Hepatocyte (in vitro differentiated cells): ENCODE measurements around the gene TBC1D20. TPM values are rescaled to one million over a fixed set of nuclear protein-coding genes. Genes with fewer than 3 reads are reported as not detected.

ENCODE experiments used
- DNase-seq: peaks from one replicate; pipeline ENCODE4 v3.0.0-alpha.2; 2016; ENCODE audit warnings: low spot score
- H2AFZ ChIP-seq: fragments of 200-600 bp; sonication (generic); 2 replicates; pipeline ENCODE4 v1.6.0; 2016; ENCODE audit warnings: antibody characterized with exemption, mild to moderate bottlenecking
- H3K27ac ChIP-seq: fragments of 200-600 bp; sonication (generic); 2 replicates; pipeline ENCODE4 v1.5.1; 2016; ENCODE audit warnings: mild to moderate bottlenecking
- H3K27me3 ChIP-seq: fragments of 200-600 bp; sonication (generic); 2 replicates; pipeline ENCODE4 v1.6.1; 2016
- H3K36me3 ChIP-seq: fragments of 200-600 bp; sonication (generic); replicated peaks from 2 replicates; pipeline ENCODE4 v1.5.1; 2016; ENCODE audit warnings: low read depth; ENCODE audit not compliant: insufficient read depth
- H3K4me1 ChIP-seq: fragments of 200-600 bp; sonication (generic); 2 replicates; pipeline ENCODE4 v1.5.1; 2016; ENCODE audit warnings: mild to moderate bottlenecking, moderate library complexity; ENCODE audit not compliant: insufficient read depth
- H3K4me2 ChIP-seq: fragments of 200-600 bp; sonication (generic); 2 replicates; pipeline ENCODE4 v1.6.0; 2016
- H3K4me3 ChIP-seq: fragments of 200-600 bp; sonication (generic); 2 replicates; pipeline ENCODE4 v1.5.1; 2016; ENCODE audit warnings: mild to moderate bottlenecking
- H3K79me2 ChIP-seq: fragments of 200-600 bp; sonication (generic); 2 replicates; pipeline ENCODE4 v1.6.0; 2017; ENCODE audit warnings: mild to moderate bottlenecking
- H3K9me2 ChIP-seq: fragments of 200-600 bp; sonication (generic); replicated peaks from 2 replicates; pipeline ENCODE4 v1.6.0; 2017; ENCODE audit warnings: mild to moderate bottlenecking; ENCODE audit not compliant: insufficient read depth
- H3K9me3 ChIP-seq: fragments of 200-600 bp; sonication (generic); 2 replicates; pipeline ENCODE4 v1.5.1; 2016; ENCODE audit warnings: low read depth, mild to moderate bottlenecking
- H4K20me1 ChIP-seq: fragments of 200-600 bp; sonication (generic); 2 replicates; pipeline ENCODE4 v1.6.0; 2016; ENCODE audit warnings: mild to moderate bottlenecking; ENCODE audit not compliant: insufficient read depth, poor library complexity, severe bottlenecking
- CTCF ChIP-seq: fragments of 200-600 bp; sonication (generic); IDR thresholded peaks from 2 replicates; pipeline ENCODE4 v1.5.1; 2016; ENCODE audit warnings: antibody characterized with exemption, mild to moderate bottlenecking; ENCODE audit not compliant: poor library complexity
- EZH2 ChIP-seq: fragments of 200-600 bp; sonication (generic); IDR thresholded peaks from 2 replicates; pipeline ENCODE4 v1.6.1; 2016; ENCODE audit warnings: antibody characterized with exemption, mild to moderate bottlenecking, borderline replicate concordance
- EZH2phosphoT487 ChIP-seq: fragments of 200-600 bp; sonication (generic); IDR thresholded peaks from one replicate; pipeline ENCODE4 v1.6.1; 2018; ENCODE audit warnings: antibody characterized with exemption, mild to moderate bottlenecking, low read depth, moderate library complexity; ENCODE audit not compliant: unreplicated experiment, severe bottlenecking
- WGBS: methylation state at CpG from one replicate; pipeline ENCODE4 v1.1.6; 2016; ENCODE audit warnings: low lambda C conversion rate; ENCODE audit errors: missing lambda C conversion rate; 5-methylcytosine and 5-hydroxymethylcytosine counted together
- polyA plus RNA-seq: library from polyadenylated mRNA; unstranded; fragments of >200 nt; fragmentation: Nextera tagmentation; extraction: Ambion mirVana; gene quantifications from 2 replicates; pipeline ENCODE4 v1.2.1, GENCODE V29; 2016
- total RNA-seq: library from RNA; depleted of rRNA; stranded (reverse); fragments of >200 nt; gene quantifications from 2 replicates; pipeline ENCODE4 v1.2.3, GENCODE V29; 2014

TBC1D20 gene
- total and polyA plus RNA-seq, 2 experiments from 2014 or later: 32.8 to 35.8 TPM

DNA sequence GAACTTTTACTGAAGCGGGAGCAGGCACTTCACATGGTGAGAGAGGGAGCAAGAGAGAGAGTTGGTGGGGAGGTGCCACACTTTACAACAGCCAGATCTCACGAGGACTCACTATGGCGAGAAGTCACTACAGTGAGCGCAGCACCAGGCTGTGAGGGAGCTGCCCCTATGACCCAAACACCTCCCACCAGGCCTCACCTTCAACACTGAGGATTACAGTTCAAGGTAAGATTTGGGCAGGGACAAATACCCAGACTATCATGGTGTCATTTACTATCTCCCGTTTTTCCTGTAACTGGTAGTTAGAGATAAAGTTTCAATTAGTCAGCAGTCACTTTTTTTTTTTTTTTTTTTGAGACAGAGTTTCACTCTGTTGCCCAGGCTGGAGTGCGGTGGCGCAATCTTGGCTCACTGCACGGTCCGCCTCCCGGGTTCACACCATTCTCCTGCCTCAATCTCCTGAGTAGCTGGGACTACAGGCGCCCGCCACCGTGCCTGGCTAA, 46.5 kb downstream of the TBC1D20 start:
- Histone ChIP-seq H3K4me3 (no peak overlapping the region), H3K9me3 (no peaks in the 10 kb centered on the region), H3K79me2 (peaks cover 44% of the 10 kb centered on the region), H3K4me2 (no peak overlapping the region), H3K27me3 (no peaks in the 10 kb centered on the region), H3K9me2 (no peaks in the 10 kb centered on the region), H3K36me3 (peaks cover 3% of the 10 kb centered on the region), H4K20me1 (no peaks in the 10 kb centered on the region), H3K4me1 (no peaks in the 10 kb centered on the region), H2AFZ (no peak overlapping the region), H3K27ac (peak overlapping the region; percentile 40)
- WGBS: 82% methylated on average over 13 of the region's 13 CpGs
- no peak for DNase-seq
- TF ChIP-seq EZH2: no peak
- no peak for TF ChIP-seq CTCF
- no peak for TF ChIP-seq EZH2phosphoT487

- peaks cover 8% of the 10 kb centered on the region for H3K4me1 ChIP-seq
- 86% methylated on average over 2 of the region's 2 CpGs for WGBS
- H3K4me2 ChIP-seq: no peak overlapping the region
- no peaks in the 10 kb centered on the region for H3K9me3 ChIP-seq
- no peak overlapping the region for H3K27ac ChIP-seq
- H3K4me3 ChIP-seq: no peak overlapping the region
- no peaks in the 10 kb centered on the region for H3K27me3 ChIP-seq
- H3K79me2 ChIP-seq: peaks cover 61% of the 10 kb centered on the region
- peaks cover 3% of the 10 kb centered on the region for H3K36me3 ChIP-seq
- H4K20me1 ChIP-seq: peaks cover 3% of the 10 kb centered on the region
- TF ChIP-seq EZH2 (no peak), CTCF (no peak), EZH2phosphoT487 (no peak)
- H3K9me2 ChIP-seq: no peaks in the 10 kb centered on the region
- H2AFZ ChIP-seq: no peak overlapping the region
- no peak for DNase-seq
These were observed 48.2 kb downstream of the TBC1D20 start for GRCh38 chr20:414161-414560.

GRCh38 chr20:412081-412480, 50.3 kb downstream of the TBC1D20 start:
- H3K9me2 ChIP-seq: no peaks in the 10 kb centered on the region
- peaks cover 71% of the 10 kb centered on the region for H3K79me2 ChIP-seq
- no peaks in the 10 kb centered on the region for H3K9me3 ChIP-seq
- TF ChIP-seq CTCF: no peak
- TF ChIP-seq EZH2: no peak
- no peak for TF ChIP-seq EZH2phosphoT487
- peaks cover 5% of the 10 kb centered on the region for H4K20me1 ChIP-seq
- no peak for DNase-seq
- WGBS: 100% methylated on average over 1 of the region's 3 CpGs
- peaks cover 12% of the 10 kb centered on the region for H3K4me1 ChIP-seq
- H3K4me2 ChIP-seq: no peak overlapping the region
- H3K4me3 ChIP-seq: no peak overlapping the region
- peaks cover 3% of the 10 kb centered on the region for H3K36me3 ChIP-seq
- no peak overlapping the region for H3K27ac ChIP-seq
- H3K27me3 ChIP-seq: no peaks in the 10 kb centered on the region
- no peak overlapping the region for H2AFZ ChIP-seq
